HepG2 (cell line): ENCODE data around the gene PRMT2. TPM values are rescaled to one million over a fixed set of nuclear protein-coding genes. Genes with fewer than 3 reads are reported as not detected.

Experiments used
- FOXJ3 ChIP-seq: sonication (generic); formaldehyde crosslinking; IDR thresholded peaks from 2 replicates; pipeline ENCODE4 v1.4.0; 2020; ENCODE audit warnings: missing genetic modification reagents, mild to moderate bottlenecking, borderline replicate concordance
- FOXM1 ChIP-seq: sonication (generic); formaldehyde crosslinking; IDR thresholded peaks from 2 replicates; pipeline ENCODE4 v1.5.0; 2020; ENCODE audit warnings: missing genetic modification reagents
- ISX ChIP-seq: sonication (generic); formaldehyde crosslinking; conservative IDR thresholded peaks from 2 replicates; pipeline ENCODE4 v1.5.0; 2020; ENCODE audit warnings: missing genetic modification reagents
- MEF2D ChIP-seq: sonication (generic); formaldehyde crosslinking; IDR thresholded peaks from 2 replicates; pipeline ENCODE4 v1.5.1; 2020; ENCODE audit warnings: mild to moderate bottlenecking, missing genetic modification reagents
- POLR2AphosphoS2 ChIP-seq: IDR thresholded peaks from 2 replicates; pipeline ENCODE4 v1.6.1; 2011; ENCODE audit warnings: low read depth, low read length, improper control_type of control experiment
- ZEB1 ChIP-seq: IDR thresholded peaks from 2 replicates; pipeline ENCODE4 v1.6.1; 2012; ENCODE audit warnings: mild to moderate bottlenecking, low read depth, inconsistent platforms; ENCODE audit not compliant: insufficient replicate concordance
- ZFY ChIP-seq: sonication (generic); formaldehyde crosslinking; IDR thresholded peaks from 2 replicates; pipeline ENCODE4 v1.4.0; 2020; ENCODE audit warnings: missing genetic modification reagents
- ZMAT3 ChIP-seq: sonication (generic); formaldehyde crosslinking; conservative IDR thresholded peaks from 2 replicates; pipeline ENCODE4 v1.7.0; 2021; ENCODE audit warnings: missing genetic modification reagents
- ZNF713 ChIP-seq: sonication (generic); formaldehyde crosslinking; IDR thresholded peaks from 2 replicates; pipeline ENCODE4 v1.4.0; 2020; ENCODE audit warnings: mild to moderate bottlenecking, missing genetic modification reagents
- ZNF878 ChIP-seq: sonication (generic); formaldehyde crosslinking; IDR thresholded peaks from 2 replicates; pipeline ENCODE4 v1.8.1; 2023; ENCODE audit warnings: mild to moderate bottlenecking, missing genetic modification reagents, moderate library complexity
- polyA plus RNA-seq, 8 experiments: library from polyadenylated mRNA; depleted of rRNA in 3 of 8; stranded (reverse) in 7 of 8; unstranded in 1 of 8; fragments of >200 nt; fragmentation: Illumina TruSeq in 4 of 8; extraction: Trizol in 4 of 8; gene quantifications; 2 replicates each; pipeline versions ENCODE4 v1.2.1 to v1.2.3, GENCODE V29; 2011 to 2016; ENCODE audit warnings: low read depth in 4 of 8, missing spikeins in 1 of 8, mixed read lengths in 1 of 8; ENCODE audit not compliant: insufficient read depth in 1 of 8
- total RNA-seq, 5 experiments: library from RNA; depleted of rRNA; stranded (reverse); fragments of >200 nt; fragmentation: Illumina TruSeq; extraction: Trizol; gene quantifications; 2 replicates each; pipeline ENCODE4 v1.2.3, GENCODE V29; 2016; ENCODE audit warnings: low read depth in 1 of 5
- TF ChIP-seq, protein P1 (sequence below), 2 experiments: fragments of 450-650 bp in 1 of 2; sonication (generic) in 1 of 2; formaldehyde crosslinking in 1 of 2; IDR thresholded peaks; 2 replicates each; pipeline versions ENCODE4 v1.6.1 to v1.8.0; 2016 to 2022; ENCODE audit warnings: antibody characterized with exemption in 1 of 2, mild to moderate bottlenecking in 1 of 2, missing genetic modification reagents in 1 of 2
- TF ChIP-seq, protein P2 (sequence below): sonication (generic); formaldehyde crosslinking; IDR thresholded peaks from 2 replicates; pipeline ENCODE4 v1.4.0; 2020; ENCODE audit warnings: low read depth, mild to moderate bottlenecking, missing genetic modification reagents
- TF ChIP-seq, protein P3 (sequence below): sonication (generic); formaldehyde crosslinking; IDR thresholded peaks from 2 replicates; pipeline ENCODE4 v1.5.0; 2020; ENCODE audit warnings: mild to moderate bottlenecking, missing genetic modification reagents
- TF ChIP-seq, protein P4 (sequence below): IDR thresholded peaks from 2 replicates; pipeline ENCODE4 v1.6.1; 2018; ENCODE audit warnings: missing genetic modification reagents, mild to moderate bottlenecking, missing compliant biosample characterization

The PRMT2 gene
- total and polyA plus RNA-seq, 2 of the 13 experiments (the other 11 are each of a cell fraction or from before 2014, with no cell fraction given), result 54.4 to 78.8 TPM

DNA sequence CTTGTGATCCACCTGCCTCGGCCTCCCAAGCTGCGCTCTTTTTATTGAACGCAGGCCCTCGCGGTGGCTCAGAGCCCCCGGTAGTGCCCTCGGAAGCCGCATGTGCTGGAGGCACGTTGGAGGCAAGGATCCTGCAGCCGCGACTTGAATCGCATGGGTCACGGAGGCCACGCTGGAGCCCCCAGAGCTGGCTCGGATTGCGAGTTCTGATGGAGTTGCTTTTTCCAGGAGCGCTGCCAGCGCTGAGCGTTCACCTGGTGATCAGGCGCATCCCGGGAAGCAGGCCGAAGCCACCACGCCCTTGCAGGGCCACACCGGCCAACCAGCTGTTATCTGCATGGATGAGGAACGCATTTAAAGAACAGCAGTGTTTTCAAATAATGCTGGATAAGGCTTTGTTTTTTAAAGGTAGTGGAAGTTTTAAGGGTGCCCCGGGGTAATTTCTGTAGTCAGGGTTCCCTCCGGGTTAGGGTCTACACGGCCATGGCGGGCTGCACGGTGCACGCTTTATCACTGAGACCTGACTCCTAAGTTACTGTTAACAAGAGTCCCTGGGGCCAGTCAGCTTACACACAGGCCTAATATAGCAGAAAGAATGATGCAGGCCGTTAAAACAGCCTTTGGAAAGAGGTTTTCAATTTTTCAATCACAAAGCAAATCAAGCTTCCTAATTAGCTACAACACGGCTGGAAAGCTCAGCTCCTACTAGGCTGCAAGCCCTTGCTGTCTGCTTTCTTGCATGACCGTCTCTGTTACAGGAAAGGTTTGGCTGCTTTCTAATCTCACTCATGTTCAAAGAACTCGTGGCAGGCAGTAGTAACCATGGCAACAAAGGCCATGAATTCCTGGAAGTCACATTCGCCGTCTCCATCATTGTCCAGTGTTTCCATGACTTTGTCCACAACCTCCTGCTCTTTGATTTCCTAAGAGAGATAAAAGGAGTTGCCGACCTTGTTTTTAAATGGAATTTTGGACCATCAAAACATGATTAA is 36.6 kb upstream of the PRMT2 start (continued):
- TF ChIP-seq FOXM1 (CRISPR knock-in tag) (no peak), ZNF713 (CRISPR knock-in tag) (no peak), ZEB1 (no peak), POLR2AphosphoS2 (no peak), ZNF878 (CRISPR knock-in tag) (0 out of 2 replicates have a peak, but pooled peaks have one; percentile 32), FOXJ3 (CRISPR knock-in tag) (no peak), ISX (CRISPR knock-in tag) (no peak), ZFY (CRISPR knock-in tag) (no peak), MEF2D (CRISPR knock-in tag) (no peak), ZMAT3 (CRISPR knock-in tag) (no peak)
- TF ChIP-seq, protein P1, sequence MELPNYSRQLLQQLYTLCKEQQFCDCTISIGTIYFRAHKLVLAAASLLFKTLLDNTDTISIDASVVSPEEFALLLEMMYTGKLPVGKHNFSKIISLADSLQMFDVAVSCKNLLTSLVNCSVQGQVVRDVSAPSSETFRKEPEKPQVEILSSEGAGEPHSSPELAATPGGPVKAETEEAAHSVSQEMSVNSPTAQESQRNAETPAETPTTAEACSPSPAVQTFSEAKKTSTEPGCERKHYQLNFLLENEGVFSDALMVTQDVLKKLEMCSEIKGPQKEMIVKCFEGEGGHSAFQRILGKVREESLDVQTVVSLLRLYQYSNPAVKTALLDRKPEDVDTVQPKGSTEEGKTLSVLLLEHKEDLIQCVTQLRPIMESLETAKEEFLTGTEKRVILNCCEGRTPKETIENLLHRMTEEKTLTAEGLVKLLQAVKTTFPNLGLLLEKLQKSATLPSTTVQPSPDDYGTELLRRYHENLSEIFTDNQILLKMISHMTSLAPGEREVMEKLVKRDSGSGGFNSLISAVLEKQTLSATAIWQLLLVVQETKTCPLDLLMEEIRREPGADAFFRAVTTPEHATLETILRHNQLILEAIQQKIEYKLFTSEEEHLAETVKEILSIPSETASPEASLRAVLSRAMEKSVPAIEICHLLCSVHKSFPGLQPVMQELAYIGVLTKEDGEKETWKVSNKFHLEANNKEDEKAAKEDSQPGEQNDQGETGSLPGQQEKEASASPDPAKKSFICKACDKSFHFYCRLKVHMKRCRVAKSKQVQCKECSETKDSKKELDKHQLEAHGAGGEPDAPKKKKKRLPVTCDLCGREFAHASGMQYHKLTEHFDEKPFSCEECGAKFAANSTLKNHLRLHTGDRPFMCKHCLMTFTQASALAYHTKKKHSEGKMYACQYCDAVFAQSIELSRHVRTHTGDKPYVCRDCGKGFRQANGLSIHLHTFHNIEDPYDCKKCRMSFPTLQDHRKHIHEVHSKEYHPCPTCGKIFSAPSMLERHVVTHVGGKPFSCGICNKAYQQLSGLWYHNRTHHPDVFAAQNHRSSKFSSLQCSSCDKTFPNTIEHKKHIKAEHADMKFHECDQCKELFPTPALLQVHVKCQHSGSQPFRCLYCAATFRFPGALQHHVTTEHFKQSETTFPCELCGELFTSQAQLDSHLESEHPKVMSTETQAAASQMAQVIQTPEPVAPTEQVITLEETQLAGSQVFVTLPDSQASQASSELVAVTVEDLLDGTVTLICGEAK (IDR thresholded peaks at IDR 0.05), result no peak
- TF ChIP-seq, protein P1 (CRISPR knock-in tag; IDR thresholded peaks at IDR 0.05), result no peak
- TF ChIP-seq, protein P2, sequence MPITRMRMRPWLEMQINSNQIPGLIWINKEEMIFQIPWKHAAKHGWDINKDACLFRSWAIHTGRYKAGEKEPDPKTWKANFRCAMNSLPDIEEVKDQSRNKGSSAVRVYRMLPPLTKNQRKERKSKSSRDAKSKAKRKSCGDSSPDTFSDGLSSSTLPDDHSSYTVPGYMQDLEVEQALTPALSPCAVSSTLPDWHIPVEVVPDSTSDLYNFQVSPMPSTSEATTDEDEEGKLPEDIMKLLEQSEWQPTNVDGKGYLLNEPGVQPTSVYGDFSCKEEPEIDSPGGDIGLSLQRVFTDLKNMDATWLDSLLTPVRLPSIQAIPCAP (CRISPR knock-in tag), result no peak
- TF ChIP-seq, protein P3, sequence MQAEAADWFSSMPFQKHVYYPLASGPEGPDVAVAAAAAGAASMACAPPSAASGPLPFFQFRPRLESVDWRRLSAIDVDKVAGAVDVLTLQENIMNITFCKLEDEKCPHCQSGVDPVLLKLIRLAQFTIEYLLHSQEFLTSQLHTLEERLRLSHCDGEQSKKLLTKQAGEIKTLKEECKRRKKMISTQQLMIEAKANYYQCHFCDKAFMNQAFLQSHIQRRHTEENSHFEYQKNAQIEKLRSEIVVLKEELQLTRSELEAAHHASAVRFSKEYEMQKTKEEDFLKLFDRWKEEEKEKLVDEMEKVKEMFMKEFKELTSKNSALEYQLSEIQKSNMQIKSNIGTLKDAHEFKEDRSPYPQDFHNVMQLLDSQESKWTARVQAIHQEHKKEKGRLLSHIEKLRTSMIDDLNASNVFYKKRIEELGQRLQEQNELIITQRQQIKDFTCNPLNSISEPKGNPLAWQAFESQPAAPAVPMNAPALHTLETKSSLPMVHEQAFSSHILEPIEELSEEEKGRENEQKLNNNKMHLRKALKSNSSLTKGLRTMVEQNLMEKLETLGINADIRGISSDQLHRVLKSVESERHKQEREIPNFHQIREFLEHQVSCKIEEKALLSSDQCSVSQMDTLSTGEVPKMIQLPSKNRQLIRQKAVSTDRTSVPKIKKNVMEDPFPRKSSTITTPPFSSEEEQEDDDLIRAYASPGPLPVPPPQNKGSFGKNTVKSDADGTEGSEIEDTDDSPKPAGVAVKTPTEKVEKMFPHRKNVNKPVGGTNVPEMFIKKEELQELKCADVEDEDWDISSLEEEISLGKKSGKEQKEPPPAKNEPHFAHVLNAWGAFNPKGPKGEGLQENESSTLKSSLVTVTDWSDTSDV, result no peak
- TF ChIP-seq, protein P4, sequence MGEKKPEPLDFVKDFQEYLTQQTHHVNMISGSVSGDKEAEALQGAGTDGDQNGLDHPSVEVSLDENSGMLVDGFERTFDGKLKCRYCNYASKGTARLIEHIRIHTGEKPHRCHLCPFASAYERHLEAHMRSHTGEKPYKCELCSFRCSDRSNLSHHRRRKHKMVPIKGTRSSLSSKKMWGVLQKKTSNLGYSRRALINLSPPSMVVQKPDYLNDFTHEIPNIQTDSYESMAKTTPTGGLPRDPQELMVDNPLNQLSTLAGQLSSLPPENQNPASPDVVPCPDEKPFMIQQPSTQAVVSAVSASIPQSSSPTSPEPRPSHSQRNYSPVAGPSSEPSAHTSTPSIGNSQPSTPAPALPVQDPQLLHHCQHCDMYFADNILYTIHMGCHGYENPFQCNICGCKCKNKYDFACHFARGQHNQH (CRISPR knock-in tag), result peak; percentile 40; the same call in 1 of the 2 replicates
